SW480 (cell line): ENCODE measurements around the gene HOMEZ.
"Not testable (repeated sequence)": the region's sequence is repeated elsewhere in the genome, so short reads cannot be mapped to it uniquely, and the experiment has no call there.

Experiments
- DNase-seq: peaks from one replicate; pipeline ENCODE4 v3.0.0-alpha.2; 2016; ENCODE audit warnings: low spot score

The HOMEZ gene

DNA sequence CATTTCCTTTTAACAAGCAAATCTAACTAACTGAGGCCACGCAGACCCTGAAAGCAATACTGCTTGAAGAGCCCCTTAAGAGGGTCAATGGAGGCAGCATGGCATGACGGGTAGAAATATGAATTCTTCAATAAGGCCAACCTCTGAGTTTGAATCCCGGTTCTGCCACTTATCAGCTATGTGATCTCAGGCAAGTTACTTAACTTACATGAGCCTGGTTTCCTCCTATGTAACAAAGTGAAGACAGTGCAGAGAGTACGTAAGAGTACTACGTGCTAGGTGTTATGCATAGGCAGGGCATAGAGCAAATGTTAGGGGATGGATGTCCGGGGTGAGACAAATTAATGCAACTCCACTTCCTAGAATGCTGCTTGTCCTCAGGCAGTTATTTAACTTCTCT, 4.7 kb downstream of the HOMEZ start:
- DNase-seq: no peak

DNA sequence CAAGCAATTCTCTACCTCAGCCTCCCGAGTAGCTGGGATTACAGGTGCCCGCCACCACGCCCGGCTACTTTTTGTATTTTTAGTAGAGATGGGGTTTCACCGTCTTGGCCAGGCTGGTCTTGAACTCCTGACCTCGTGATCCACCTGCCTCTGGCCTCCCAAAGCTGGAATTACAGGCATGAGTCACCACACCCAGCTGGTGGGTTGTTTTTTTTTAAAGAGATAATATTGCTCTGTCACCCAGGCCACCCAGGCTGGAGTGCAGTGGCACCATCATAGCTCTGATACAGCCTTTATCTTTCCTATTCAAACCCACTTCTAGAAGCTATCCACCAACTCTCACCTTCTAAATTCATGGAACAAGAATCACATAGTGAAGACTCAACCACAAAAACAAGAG, 8.0 kb downstream of the HOMEZ start:
- DNase-seq: not testable (repeated sequence)

DNA sequence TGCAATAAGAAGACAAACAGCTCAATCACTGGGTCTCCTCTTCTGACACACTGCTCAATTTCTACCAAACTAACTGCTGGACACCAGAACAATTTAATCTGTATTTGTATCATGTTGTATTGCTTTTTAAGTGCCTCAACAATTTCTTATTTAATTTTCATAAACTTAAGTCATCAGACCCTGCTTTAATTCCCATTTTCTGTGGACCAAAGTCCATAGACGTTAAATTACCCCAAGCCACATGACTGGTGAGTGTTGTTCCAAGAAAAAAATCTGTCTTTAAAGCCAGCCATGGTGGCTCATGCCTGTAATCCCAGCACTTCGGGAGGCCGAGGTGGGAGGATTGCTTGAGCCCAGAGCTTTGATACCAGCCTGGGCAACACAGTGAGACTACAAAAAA, 8.7 kb downstream of the HOMEZ start:
- DNase-seq: no peak

DNA sequence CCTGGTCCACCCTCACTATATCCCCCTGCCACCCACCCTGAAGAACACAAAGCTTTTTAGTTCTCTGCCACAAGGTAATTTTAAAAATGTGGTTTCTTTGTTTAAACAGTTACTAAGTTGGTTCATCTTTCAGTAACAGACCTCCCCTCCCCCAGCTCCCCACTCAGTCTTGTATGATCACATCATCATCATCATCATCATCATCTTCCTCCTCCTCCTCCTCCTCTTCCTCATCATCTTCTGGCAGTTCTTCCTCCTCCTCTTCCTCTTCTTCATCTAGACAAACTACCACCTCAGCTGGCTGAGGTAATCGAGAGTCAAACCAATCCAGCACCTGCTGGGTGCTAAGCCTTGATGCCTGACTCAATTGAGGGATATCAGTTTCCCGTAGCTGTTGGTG, 10.5 kb downstream of the HOMEZ start:
- no peak for DNase-seq

DNA sequence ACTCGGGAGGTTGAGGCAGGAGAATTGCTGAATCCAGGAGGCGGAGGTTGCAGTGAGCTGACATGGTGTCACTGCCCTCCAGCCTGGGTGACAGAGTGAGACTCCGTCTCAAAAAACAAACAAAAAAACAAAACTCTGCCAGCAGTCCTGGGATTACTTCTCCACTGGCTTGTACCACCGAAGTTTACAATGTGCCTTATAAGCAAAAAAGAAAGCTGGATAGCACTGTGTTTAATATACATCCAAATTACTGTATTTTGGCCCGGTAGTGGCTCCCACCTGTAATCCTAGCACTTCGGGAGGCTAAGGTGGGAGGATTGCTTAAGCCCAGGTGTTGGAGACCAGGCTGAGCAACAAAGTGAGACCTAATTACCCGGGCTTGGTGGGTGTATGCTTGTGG, 16.7 kb downstream of the HOMEZ start:
- no peak for DNase-seq

DNA sequence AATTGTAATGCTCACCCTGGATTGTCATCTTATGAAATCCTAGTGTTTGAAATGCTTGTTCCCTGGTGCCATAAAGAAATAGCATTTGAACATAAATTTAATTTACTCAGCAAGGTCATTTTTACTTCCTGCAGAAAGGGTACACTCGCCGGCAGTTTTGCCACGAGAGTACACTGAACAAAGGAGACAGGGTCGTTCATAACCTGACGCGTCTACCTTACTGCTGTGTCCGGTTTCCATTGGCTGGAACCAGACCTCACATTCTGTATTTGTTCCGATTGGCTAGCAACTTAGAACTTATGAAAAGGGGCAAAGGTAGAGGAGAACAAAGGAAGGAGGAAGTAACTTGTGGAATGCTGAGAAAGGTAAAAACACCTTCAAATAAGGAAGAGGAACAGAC, 25.1 kb downstream of the HOMEZ start:
- DNase-seq: not testable (repeated sequence)

DNA sequence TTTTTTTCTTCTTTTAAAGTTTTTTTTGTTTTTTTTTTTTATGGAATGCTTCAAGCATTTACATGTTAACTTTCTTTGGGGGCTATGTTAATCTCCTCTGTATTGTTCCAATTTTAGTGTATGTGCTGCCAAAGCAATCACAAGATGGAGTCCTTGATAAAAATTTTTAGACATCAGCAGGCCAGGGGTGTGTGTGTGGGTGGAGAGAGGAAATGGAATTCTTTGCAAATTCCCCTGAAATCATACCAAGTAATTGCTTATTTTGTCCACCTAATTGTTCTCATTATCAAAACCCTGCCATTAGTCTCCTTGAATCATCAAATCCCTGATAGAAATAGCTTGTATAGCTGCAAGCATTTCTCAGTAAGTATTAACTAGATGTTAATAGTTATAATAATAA, 26.5 kb downstream of the HOMEZ start:
- DNase-seq: no peak

DNA sequence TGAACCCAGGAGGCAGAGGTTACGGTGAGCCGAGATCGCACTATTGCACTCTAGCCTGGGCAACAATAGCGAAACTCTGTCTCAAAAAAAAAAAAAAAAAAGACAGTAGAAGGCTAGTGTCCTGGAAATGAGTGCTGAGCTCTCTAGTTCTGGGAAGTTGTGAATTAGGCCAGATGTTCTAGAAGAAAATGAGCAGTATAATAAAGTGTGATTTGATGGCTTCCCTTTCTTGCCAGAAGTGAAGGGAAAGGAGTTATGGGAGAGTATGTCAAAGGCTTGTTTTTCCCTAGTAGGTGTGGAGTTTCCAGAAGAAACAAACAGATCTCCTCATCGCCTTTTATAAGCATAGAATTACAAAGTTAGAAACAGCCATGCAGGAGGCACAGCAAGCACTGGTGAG, 27.7 kb downstream of the HOMEZ start:
- DNase-seq: no peak

DNA sequence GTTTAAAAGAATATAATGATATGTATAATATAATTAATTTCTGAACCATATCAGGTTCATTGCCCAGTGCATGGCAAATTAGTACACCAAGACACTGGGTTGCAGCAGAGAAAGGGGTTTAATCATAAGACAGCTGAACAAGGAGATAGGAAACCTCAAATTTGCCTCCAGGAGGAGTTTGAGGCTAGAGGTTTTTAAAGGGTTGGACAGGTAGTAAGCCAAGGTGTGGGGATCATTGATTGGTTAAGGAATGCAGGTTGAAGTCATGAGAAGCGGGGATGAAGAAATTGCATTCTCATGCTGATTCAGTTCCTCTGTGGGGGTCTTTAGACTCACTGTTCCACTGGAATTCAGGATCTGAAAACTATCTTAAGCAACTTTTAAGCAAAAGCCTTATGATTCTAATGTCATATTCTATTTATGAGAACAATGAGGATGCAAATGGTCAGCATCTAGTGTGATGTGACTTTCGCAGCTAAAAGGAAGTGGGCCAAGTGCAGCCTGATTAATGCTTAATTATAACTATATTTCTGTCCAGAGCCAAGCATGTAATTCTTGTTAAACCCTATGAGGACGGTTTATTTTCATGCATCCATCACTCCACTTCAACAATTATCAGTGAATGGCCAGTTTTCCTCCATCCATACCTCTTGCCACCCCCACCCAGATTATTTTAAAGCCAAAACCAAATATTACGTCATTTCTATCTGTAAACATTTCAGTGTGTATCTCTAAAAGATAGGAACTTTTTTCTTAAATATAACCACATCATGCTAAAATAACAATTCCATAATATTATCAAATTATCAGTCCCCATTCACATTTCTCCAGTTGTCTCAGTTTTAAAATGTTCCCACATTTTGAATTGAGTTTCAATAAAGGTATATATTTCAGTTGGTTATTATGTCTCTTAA, 33.3 kb downstream of the HOMEZ start:
- DNase-seq: no peak

DNA sequence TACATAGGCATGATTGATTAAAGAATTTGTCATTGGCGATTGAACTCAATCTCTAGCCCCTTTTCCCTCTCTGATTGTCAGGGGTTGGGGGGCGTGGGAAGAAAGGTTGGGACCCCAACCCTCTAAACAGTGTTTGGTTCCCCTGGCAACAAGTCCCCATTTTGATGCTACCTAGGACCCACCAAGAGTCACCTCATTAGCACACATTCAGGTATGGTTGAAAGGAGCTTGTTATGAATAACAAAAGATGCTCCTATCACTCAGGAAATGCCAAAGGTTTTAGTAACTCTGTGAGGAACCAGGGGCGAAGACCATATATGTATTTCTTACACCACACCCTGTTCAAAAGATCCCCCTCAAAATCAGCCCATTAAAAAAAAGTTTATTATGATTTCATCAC, 33.9 kb downstream of the HOMEZ start:
- DNase-seq: no peak

DNA sequence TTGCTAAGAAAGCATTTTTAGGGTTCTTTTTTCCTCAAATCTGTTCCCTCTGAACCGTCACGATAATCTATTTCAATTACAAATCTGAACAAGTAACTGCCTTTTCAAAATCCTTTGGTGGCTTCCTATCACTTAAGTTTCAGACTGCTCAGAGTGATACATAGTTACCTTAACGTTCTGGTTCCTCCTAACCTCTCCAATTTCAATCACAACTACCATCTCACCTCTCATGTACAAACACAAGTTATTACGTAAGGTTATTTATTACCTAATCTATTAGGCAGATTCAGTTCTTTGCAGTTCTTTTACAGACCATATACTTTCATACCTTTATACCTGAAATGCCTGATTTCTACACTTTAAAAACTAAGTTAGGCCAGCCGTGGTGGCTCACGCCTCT, 36.1 kb downstream of the HOMEZ start:
- DNase-seq: no peak

DNA sequence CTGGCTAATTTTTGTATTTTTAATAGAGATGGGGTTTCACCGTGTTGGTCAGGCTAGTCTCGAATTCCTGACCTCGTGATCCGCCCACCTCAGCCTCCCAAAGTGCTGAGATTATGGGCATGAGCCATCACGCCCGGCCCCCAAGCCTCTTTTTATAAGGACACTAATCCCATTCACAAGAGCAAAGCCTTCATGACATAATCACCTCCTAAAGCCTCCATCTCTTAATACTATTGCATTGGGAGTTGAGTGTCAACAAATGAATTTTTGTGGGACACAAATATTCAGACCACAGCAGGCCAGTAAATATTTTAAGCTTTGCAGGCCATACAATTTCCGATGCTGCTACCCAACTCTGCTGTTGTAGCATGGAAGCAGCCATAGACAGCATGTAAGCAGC, 37.3 kb downstream of the HOMEZ start:
- peak; percentile 71 for DNase-seq

DNA sequence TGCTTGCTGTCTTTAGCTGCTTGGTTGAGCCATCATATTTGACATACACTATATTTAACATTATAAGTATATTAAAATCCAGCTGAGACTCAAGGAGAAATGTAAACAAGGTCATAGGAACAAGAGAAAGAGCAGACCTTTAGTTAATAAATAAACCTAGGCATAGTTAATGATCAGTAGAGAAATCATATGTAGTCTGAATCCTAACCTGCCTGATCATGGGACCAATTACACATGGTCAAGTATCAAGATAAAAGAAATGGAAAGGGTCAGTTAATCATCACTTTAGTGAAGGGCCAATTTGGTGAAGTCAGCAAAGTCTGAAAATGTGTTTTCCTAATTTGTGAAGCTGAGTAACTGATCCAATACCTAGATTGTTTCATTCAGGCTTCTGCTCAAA, 40.6 kb downstream of the HOMEZ start:
- no peak for DNase-seq

DNA sequence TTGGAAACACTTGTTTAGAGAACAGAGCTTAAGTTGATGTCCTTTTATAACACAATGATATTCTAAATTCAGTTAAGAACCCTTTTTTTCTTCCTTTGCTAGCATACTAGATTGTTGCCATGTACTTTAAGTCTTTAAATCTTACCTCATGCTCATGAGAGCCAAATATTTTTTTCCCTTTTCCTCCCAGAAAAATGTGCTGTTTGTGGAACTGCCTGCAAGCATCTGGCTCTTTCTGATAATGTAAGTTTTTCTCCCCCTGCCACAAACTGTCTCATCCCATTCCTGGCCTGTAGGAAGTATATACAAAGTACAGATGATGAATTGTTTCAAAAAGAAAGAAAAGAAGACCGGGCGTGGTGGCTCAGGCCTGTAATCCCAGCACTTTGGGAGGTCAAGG, 42.9 kb downstream of the HOMEZ start:
- DNase-seq: no peak

DNA sequence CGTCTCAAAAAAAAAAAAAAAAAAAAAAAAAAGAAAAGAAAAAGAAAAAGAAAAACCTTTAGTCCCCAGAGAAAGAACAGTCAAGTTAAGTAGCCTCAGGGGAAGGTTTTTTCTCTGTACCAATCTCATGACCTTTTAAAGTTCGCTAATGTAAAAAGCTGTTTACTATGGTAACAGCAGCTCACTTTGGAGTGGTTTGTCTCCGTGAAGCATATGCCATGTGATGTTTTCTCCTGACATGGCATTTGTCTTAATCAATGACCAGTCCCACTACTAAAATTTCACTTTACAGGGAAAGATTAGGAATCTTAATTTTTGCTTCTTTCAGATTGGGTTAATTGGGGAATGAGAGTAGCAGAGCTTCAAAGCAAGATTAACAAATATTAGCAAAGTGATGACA, 43.9 kb downstream of the HOMEZ start:
- no peak for DNase-seq

DNA sequence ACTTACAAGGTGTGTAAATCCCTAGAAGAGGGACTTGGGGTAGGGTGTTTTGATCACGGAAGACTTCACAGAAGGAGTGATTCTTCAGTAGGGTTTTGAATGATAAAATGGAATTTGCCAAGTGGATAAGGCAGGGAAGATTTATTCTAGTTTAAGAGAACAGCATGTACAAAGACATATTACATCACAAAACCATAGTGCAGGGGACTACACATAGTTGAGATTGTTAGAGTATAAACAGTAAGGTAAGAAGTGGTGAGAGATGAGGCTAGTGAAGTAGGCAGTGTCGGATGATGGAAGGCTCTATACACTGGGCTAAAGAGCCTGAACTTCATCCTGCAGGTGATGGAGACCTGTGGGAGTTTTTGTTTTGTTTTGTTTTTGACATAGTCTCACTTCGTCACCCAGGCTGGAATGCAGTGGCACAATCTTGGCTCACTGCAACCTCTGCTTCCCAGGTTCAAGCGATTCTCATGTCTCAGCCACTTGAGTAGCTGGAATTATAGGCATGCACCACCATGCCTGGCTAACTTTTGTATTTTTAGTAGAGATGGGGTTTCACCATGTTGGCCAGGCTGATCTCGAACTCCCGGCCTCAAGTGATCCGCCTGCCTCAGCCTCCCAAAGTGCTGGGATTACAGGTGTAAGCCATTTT, 44.7 kb downstream of the HOMEZ start:
- DNase-seq: not testable (repeated sequence)

DNA sequence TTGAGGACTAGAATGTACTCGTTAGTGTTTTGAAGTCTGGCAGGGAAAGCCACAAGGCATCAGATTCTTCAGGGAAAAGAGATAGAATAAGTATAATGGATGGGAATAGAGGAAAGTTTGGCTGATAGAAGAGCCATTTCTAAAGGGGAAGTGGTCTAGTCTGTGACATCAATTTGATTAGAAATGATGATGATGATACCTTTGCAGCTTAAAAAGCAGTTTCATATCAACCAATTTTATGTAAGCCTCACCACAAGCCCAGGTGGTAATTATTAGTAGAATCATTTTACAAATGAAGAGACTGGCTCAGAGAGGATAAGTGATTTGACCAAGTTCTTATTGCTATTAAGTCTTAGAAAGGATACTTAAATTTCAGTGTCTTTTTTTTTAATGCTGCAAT, 45.3 kb downstream of the HOMEZ start:
- DNase-seq: no peak

DNA sequence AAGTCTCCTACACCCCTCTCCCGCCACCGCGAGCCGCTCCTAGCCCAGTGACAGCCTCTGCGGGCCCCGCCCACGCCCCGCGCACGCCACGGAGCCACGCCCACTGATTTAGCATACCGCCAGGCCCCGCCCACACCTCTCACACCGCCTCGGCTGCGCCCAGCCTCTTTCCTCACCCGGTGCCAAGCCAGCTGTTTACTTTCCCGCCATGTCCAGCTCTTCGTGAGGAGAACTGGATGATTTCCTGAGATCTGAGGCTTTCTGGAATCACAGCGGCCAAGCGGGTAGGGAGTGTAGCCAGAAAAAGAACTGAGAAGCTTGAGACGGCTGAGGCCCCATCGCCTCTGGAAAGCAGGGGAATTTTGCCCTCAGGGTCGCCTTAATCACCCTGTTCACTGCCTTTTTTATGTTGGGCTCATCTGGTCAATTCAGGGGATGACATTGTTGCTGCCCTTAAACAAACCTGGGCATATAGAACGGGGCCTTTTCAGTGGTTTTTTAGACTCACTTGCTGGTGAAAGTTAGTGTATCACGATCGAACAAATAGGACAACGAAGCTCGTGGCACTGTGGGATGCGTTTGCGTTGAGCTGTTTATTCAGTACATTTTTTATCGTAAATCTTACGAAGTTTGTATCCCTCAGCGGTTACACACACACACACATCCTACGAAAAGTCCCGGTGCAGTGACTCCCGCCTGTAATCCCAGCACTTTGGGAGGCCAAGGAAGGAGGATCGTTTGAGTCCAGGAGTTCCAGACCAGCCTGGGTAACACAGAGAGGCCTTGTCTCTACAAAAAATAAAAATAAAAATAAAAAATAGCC, 47.9 kb downstream of the HOMEZ start, which contains the start of gene RNF212B:
RNF212B (plus strand) TSS at position 165 of the 823 bp plus-strand sequence. CDS start 2,410 bp downstream, outside the sequence.
- peak; percentile 88 for DNase-seq

DNA sequence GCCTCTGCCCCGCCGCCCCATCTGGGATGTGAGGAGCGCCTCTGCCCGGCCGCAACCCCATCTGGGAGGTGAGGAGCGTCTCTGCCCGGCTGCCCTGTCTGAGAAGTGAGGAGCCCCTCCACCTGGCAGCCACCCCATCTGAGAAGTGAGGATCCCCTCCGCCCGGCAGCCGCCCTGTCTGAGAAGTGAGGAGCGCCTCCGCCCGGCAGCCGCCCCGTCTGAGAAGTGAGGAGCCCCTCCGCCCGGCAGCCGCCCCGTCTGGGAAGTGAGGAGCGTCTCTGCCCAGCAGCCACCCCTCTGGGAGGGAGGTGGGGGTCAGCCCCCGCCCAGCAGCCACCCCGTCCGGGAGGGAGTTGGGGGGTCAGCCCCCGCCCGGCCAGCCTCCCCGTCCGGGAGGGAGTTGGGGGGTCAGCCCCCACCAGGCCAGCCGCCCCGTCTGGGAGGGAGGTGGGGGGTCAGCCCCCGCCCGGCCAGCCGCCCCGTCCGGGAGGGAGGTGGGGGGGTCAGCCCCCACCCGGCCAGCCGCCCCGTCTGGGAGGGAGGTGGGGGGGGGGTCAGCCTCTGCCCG, 53.6 kb downstream of the HOMEZ start:
- DNase-seq: not testable (repeated sequence)

DNA sequence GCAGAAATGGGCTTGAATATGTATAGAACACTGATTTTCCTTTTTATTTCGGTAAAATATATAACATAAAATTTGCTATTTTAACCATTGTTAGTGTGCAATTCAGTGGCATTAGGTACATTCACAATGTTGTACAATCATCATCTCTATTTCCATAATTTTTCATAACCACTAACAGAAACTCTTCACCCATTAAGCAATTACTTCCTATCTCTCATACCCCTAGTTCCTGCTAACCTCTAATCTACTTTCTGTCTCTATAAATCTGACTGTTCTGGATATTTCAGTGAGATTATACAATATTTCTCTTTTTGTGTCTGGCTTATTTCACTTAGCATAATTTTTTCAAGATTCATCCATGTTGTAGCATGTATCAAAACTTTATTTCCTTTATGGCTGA, 57.1 kb downstream of the HOMEZ start:
- DNase-seq: no peak

DNA sequence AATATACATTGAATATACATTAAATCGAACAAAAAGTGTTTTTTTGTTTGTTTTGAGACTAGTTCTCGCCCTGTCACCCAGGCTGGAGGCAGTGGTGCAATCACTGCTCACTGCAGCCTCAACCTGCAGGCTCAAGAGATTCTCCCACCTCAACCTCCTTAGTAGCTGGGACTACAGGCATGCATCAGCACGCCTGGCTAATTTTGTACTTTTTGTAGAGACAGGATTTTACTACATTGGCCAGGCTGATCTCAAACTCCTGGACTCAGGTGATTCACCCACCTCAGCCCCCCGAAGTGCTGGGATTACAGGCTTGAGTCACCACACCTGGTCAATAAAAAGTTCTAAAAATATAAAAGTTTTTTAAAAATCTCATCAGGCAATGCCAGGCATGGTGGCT, 58.4 kb downstream of the HOMEZ start:
- no peak for DNase-seq

DNA sequence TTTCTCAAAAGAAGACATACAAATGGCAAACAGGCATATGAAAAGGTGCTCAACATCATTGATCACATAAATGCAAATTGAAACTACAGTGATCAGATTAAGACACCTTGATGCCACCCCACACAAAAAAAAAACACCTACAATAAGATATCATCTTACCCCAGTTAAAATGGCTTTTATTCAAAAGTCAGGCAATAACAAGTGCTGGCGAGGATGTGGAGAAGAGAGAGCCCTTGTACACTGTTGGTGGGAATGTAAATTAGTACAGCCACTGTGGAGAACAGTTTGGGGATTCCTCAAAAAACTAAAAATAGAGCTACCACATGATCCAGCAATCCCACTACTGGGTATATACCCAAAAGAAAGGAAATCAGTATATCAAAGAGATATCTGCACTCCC, 61.0 kb downstream of the HOMEZ start:
- not testable (repeated sequence) for DNase-seq
